GM12874 (cell line): ENCODE results near the gene NCKAP5.

Experiments used
- TF ChIP-seq, protein P1 (sequence below): IDR thresholded peaks from 2 replicates; pipeline ENCODE4 v1.5.1; 2011; ENCODE audit warnings: low read depth, mild to moderate bottlenecking, control low read depth, low read length, moderate library complexity; ENCODE audit not compliant: insufficient read depth

The NCKAP5 gene

DNA sequence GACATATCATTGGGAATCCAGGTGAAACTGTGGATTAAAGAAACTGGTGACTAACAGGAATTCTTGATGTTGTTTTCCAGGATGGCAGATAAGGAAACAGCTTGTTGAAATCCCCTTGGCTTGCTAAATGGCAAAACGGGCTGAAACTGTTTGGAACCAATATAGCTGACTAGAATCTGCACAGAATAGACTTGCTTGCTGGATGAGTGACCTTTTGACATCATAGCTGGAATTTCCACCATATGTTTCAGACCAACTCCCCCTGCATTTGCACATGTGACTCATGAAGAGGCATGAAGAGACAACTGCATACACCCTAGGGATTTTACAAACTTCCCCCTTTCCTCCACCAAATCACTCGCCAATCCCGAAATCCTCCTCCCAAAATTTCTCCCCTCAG is 810.6 kb downstream of the NCKAP5 start:
- TF ChIP-seq, protein P1, sequence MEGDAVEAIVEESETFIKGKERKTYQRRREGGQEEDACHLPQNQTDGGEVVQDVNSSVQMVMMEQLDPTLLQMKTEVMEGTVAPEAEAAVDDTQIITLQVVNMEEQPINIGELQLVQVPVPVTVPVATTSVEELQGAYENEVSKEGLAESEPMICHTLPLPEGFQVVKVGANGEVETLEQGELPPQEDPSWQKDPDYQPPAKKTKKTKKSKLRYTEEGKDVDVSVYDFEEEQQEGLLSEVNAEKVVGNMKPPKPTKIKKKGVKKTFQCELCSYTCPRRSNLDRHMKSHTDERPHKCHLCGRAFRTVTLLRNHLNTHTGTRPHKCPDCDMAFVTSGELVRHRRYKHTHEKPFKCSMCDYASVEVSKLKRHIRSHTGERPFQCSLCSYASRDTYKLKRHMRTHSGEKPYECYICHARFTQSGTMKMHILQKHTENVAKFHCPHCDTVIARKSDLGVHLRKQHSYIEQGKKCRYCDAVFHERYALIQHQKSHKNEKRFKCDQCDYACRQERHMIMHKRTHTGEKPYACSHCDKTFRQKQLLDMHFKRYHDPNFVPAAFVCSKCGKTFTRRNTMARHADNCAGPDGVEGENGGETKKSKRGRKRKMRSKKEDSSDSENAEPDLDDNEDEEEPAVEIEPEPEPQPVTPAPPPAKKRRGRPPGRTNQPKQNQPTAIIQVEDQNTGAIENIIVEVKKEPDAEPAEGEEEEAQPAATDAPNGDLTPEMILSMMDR = no peak

- TF ChIP-seq, protein P1 = no peak
Measured at GRCh38 chr2:132757002-132757589, 811.2 kb downstream of the NCKAP5 start.

GRCh38 chr2:132754867-132755472 is 813.3 kb downstream of the NCKAP5 start:
- TF ChIP-seq, protein P1 = no peak

- TF ChIP-seq, protein P1 = no peak
Measured at GRCh38 chr2:132754392-132754791, 813.9 kb downstream of the NCKAP5 start.

DNA sequence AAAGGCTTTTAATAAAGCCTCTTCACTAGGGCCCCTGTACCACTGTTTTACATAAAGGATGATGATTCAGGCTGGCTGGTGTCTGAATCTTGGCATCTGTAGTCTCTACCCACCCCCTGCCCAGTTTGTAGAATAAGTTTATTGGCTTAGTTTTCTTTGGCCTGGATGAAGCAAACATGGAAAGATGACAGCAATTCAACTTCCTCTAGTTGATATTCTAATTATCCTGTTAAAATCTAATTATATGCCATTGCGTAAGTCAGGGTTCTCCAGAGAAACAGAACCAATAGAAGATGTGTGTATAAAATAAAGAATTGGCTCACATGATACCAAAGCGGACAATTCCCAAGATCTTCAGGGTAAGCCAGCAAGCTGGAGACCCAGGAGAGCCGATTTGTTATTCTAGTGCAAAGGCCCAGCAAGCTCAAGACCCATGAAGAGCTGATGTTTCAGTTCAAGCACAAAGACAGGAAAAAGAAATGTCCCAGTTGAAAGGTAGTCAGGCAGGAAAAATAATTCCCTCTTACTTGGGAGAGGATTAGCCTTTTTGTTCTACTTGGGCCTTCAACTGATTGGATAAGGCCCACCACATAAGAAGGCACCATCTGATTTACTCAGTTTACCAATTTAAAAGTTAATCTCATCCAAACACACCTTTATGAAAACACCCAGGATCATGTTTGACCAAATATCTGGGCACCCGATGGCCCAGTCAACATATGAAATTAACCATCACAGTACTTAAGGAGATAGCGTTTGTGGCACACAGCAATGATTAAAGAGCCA is 815.6 kb downstream of the NCKAP5 start:
- TF ChIP-seq, protein P1 = no peak

GRCh38 chr2:132751836-132752235 is 816.4 kb downstream of the NCKAP5 start:
- TF ChIP-seq, protein P1 = no peak

DNA sequence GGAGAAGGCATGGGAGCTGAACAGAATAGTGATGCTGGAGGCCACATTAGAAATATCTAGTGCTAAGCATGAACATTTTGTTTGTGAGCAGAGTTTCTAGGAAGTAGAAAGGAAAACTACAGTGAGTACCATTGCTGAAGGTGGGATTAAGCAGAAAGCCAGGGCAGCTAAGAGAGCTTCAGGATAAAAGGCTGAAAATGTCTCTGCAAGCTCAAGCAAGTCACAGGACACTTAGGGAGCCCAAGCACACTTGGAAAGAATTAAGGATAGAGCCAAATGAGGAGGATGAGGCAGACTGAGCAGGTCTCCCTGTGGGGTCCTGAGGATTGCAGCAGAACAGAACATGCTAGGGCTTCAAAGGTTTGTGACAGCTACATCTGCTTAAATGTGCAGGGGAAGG is 817.7 kb downstream of the NCKAP5 start:
- TF ChIP-seq, protein P1 = no peak
